HL-60 (cell line): ENCODE results near the gene AASDHPPT.

Source experiments
- GABPA ChIP-seq: IDR thresholded peaks from 2 replicates; pipeline ENCODE4 v1.6.1; 2012; ENCODE audit warnings: low read depth
- TF ChIP-seq, protein P1 (sequence below): IDR thresholded peaks from one replicate; pipeline ENCODE4 v1.5.1; 2011; ENCODE audit warnings: low read length, control low read depth, inconsistent platforms; ENCODE audit not compliant: insufficient read depth

DNA sequence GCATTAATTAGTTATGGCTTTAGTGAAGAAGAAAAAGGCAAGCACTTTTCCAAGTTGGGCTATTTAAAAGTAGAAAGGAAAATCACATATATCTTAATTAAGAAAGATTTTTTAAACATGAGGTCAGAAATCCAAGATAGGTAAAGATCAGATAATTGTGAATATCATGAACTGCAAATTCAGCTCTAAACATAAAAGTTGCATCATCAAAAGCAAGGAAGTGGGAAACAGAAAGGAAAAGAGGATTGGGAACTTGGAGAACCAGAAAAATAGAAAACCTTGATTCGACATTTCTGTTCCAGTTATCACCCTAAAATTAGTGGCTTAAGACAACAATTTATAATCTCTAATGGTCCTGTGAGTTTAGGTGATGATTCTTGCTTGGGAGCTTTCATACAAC is 17.8 kb upstream of the AASDHPPT start:
- TF ChIP-seq, protein P1, sequence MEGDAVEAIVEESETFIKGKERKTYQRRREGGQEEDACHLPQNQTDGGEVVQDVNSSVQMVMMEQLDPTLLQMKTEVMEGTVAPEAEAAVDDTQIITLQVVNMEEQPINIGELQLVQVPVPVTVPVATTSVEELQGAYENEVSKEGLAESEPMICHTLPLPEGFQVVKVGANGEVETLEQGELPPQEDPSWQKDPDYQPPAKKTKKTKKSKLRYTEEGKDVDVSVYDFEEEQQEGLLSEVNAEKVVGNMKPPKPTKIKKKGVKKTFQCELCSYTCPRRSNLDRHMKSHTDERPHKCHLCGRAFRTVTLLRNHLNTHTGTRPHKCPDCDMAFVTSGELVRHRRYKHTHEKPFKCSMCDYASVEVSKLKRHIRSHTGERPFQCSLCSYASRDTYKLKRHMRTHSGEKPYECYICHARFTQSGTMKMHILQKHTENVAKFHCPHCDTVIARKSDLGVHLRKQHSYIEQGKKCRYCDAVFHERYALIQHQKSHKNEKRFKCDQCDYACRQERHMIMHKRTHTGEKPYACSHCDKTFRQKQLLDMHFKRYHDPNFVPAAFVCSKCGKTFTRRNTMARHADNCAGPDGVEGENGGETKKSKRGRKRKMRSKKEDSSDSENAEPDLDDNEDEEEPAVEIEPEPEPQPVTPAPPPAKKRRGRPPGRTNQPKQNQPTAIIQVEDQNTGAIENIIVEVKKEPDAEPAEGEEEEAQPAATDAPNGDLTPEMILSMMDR, result no peak
- TF ChIP-seq GABPA, result no peak
